PFSK-1 (cell line): ENCODE measurements around the gene NR2E1.

ENCODE experiments used
- FOXP2 ChIP-seq: optimal IDR thresholded peaks from 2 replicates; pipeline ENCODE3; 2011; ENCODE audit warnings: borderline replicate concordance, control low read depth, inconsistent platforms; ENCODE audit not compliant: insufficient read depth; ENCODE audit errors: extremely low read length, extremely low read depth
- POLR2AphosphoS5 ChIP-seq: IDR thresholded peaks from 2 replicates; pipeline ENCODE4 v1.6.1; 2012; ENCODE audit warnings: low read depth, mild to moderate bottlenecking, control low read depth, low read length, moderate library complexity
- REST ChIP-seq, 2 experiments: IDR thresholded peaks; 2 replicates each; pipeline versions ENCODE4 v1.6.1 to v1.8.0; 2011 to 2012; ENCODE audit warnings: low read depth in 2 of 2, low read length in 2 of 2, control low read depth in 1 of 2, inconsistent platforms in 1 of 2, mild to moderate bottlenecking in 1 of 2, moderate library complexity in 1 of 2; ENCODE audit not compliant: insufficient read depth in 1 of 2
- SIN3A ChIP-seq: IDR thresholded peaks from 2 replicates; pipeline ENCODE4 v1.6.1; 2012; ENCODE audit warnings: mild to moderate bottlenecking, low read length, moderate library complexity, borderline replicate concordance; ENCODE audit not compliant: insufficient read depth
- TAF1 ChIP-seq: IDR thresholded peaks from 2 replicates; pipeline ENCODE4 v1.6.1; 2012; ENCODE audit warnings: low read length, control low read depth, borderline replicate concordance; ENCODE audit not compliant: insufficient read depth

Gene NR2E1

GRCh38 chr6:108123481-108123929 lies 42.3 kb upstream of the NR2E1 start:
- TF ChIP-seq SIN3A (no peak), REST (IDR thresholded peaks at IDR 0.05; ENCODE audit: insufficient read depth in 1 of 2, low read depth in 2 of 2, low read length in 2 of 2) (no peak), POLR2AphosphoS5 (no peak), FOXP2 (no peak), TAF1 (no peak)

GRCh38 chr6:108123946-108124345 lies 41.9 kb upstream of the NR2E1 start:
- no peak for TF ChIP-seq FOXP2
- no peak for TF ChIP-seq REST (IDR thresholded peaks at IDR 0.05; ENCODE audit: insufficient read depth in 1 of 2, low read depth in 2 of 2, low read length in 2 of 2)
- no peak for TF ChIP-seq TAF1
- TF ChIP-seq SIN3A, result no peak
- no peak for TF ChIP-seq POLR2AphosphoS5

GRCh38 chr6:108127056-108127455 lies 38.8 kb upstream of the NR2E1 start:
- TF ChIP-seq TAF1 (no peak), REST (IDR thresholded peaks at IDR 0.05; ENCODE audit: insufficient read depth in 1 of 2, low read depth in 2 of 2, low read length in 2 of 2) (no peak), POLR2AphosphoS5 (no peak), SIN3A (no peak), FOXP2 (no peak)

- TF ChIP-seq FOXP2 (no peak), SIN3A (no peak), REST (IDR thresholded peaks at IDR 0.05; ENCODE audit: insufficient read depth in 1 of 2, low read depth in 2 of 2, low read length in 2 of 2) (no peak), TAF1 (no peak), POLR2AphosphoS5 (no peak)
Observed at GRCh38 chr6:108127826-108128225, 38.0 kb upstream of the NR2E1 start.

- TF ChIP-seq REST (IDR thresholded peaks at IDR 0.05; ENCODE audit: insufficient read depth in 1 of 2, low read depth in 2 of 2, low read length in 2 of 2), result no peak
- no peak for TF ChIP-seq FOXP2
- TF ChIP-seq POLR2AphosphoS5, result no peak
- no peak for TF ChIP-seq SIN3A
- no peak for TF ChIP-seq TAF1
Observed at GRCh38 chr6:108130262-108130661, 35.6 kb upstream of the NR2E1 start.
